ENCODE measurements around the gene TPGS2.
"Not testable (repeated sequence)": the region's sequence is repeated elsewhere in the genome, so short reads cannot be mapped to it uniquely, and the experiment has no call there.

Gene TPGS2, protein sequence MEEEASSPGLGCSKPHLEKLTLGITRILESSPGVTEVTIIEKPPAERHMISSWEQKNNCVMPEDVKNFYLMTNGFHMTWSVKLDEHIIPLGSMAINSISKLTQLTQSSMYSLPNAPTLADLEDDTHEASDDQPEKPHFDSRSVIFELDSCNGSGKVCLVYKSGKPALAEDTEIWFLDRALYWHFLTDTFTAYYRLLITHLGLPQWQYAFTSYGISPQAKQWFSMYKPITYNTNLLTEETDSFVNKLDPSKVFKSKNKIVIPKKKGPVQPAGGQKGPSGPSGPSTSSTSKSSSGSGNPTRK

DNA sequence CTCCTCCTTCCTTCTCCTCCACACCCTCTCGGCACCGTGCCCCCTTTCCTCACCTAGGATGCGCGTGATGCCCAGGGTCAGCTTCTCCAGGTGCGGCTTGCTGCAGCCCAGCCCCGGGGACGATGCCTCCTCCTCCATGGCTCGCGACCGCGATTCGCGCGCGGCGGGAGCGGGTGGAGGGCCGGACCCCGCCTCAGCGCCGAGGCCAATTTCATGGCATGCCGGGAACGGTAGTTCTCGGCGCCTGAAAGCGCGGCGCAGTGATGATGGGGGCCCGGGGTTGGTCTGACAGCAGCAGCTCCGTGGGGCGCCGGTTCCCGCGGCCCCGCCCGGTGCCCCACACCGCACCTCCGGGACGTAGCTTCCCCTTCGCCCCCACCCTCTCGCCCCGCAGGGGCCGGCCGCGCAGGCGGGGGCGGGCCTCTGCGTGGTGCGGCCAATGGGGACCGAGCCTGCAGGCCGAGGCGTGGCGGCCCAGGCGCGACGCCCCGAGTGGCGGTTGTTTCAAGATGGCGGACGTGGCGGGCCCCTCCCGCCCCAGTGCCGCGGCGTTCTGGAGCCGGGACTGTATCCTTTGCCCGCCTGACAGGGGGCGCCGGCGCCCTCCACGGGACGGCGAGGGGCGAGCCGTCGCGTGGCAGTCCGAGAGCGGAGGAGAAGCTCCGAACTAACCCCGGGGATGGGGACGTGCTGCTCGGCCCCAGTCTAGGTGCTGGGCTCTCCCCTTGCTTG lies at the start of gene TPGS2, which contains the start of gene KIAA1328:
Gene TPGS2 (minus strand): TSS at position 373 of the 732 bp plus-strand sequence. CDS start 235 bp downstream, at position 138.
Gene KIAA1328 (plus strand): TSS at position 498 of the 732 bp plus-strand sequence. CDS start 12 bp downstream, at position 510.
- DNase-seq: peak; percentile 88

GRCh38 chr18:36873826-36874225 lies 45.0 kb upstream of the TPGS2 start:
- DNase-seq: not testable (repeated sequence)

DNA sequence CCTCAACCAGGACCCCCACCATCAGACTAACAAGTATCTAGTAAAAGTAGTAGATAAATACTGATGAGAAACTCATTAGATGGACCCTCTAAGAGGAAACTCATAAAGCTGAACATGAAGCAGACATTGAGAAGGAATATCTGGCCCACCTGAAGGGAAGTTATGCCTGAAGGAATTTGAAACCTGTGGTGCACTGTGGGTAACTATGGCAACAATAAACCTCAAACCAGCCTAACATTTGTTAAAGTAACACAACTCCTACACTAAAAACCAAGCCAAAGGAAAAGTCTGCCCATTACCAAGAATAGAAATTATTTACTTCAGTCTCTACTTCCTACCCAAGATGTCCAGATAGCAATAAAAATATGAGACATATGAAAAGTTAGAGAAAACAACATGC lies 43.5 kb upstream of the TPGS2 start:
- no peak for DNase-seq

DNA sequence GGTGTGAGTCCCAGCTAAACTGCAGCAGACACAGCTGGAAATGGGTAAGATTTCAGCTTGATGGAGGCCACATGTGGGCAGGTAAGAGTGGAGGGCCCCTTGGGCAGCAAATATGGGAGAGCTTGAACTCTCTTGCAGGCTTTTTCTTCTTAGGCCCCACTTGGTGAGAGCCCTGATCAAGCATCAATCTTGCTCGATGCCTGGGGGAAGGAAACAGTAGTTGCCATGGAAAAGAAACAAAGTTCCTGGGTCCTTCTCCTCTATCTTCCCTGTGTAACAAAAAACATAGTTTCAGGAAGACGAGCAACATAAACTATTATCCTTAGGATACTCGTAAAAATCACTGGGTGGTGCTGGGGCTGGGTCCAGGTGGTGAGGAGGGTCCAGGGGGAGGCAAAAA lies 43.0 kb upstream of the TPGS2 start:
- no peak for DNase-seq

DNA sequence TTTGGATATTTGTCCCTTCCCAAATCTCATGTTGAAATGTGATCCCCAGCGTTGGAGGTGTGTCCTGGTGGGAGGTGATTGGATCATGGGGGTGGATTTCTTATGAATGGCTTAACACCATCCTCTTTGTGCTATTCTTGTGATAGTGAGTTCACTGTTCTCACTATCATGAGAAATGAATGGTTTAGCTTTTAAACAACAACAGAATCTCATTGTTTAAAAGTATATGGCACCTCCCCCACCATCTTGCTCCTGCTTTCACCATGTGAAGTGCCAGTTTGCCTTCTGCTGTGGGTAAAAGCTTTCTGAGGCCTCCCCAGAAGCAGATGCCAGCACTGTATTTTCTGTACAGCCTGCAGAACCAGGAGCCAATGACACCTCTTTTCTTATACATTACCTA lies 38.3 kb upstream of the TPGS2 start:
- no peak for DNase-seq

- no peak for DNase-seq
Measured at GRCh38 chr18:36862182-36862581, 33.4 kb upstream of the TPGS2 start.

DNA sequence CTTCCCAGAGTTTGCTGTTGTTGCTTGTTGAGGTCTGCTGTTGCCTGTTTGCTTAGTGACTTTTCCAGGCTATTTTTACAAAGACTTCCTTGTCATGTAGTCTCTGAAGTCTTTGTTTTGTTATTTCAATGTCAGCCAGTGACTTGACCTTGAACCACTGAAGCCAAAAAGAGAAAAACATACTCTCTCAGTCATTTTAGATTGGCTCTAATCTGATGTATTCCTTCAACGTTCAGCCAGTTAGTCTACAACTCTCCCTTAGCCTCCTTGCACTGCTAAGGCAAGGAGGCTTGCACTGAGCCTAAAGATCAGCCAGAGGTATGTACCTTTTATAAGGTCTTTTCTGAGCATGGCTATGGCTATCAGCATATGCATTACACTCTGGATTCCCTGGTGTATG lies 28.0 kb upstream of the TPGS2 start:
- no peak for DNase-seq

- DNase-seq: no peak
Measured at GRCh38 chr18:36851202-36851590, 22.4 kb upstream of the TPGS2 start.

GRCh38 chr18:36850527-36851201 lies 21.9 kb upstream of the TPGS2 start:
- peak; percentile 93 for DNase-seq

- peak; percentile 92 for DNase-seq
Measured at GRCh38 chr18:36849288-36850006, 20.6 kb upstream of the TPGS2 start.

GRCh38 chr18:36848609-36849008 lies 19.8 kb upstream of the TPGS2 start:
- DNase-seq: no peak

DNA sequence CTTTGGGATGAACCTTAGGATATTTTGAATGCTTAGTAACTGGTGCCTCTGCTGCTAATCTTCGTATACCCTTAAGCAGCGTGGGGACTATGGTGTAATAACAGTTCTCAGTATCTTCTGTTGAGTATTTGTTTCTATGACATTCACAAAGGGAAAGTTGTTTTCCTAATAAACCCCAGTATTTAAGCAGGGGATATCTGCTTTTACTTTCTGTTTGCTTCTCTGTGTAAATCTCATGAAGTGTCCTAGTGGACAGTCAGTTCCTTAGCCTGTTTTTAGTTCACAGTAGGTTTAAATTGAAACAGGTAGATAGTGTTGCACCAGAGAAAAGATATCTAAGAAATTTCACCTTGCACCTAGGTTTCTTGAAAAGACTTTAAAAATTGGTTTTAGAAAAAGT lies 15.0 kb upstream of the TPGS2 start:
- DNase-seq: no peak

DNA sequence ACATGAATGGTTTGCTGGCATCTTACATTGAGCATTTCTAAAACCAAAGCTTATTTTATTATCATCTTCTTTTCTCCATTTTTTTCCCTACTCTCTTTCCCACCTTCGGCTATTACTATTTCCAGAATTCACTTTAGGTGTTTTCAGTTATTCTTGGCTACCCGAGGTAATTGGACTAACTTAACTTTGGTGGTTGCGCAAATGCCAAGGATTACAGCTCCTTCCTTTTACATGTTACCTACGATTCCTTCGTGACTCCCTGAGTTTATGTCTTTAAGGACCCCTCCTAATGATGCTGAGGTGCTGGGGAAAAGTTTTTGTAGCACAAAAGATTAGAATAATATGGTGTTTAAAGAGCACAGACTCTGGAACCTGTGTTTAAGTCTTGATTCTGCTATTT lies 14.4 kb upstream of the TPGS2 start:
- no peak for DNase-seq

DNA sequence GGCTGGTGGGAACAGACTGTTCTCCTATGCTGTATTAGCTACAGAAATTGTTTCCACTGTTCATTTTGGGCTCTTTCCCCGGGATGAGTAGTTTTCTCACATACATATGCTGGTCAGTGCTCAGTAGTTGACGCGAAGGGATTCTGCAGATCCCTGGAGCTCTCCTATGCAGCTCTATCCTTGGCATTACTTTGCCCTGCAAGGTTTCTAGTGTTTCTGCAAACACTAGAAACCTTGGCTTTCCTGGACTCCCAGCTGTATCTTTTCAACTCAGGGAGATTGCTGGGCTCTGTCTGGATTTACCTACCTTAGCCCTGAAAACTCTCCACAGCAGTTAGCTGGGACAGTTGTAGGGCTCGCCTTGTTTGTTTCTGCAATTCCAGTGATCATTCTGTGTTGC lies 11.0 kb upstream of the TPGS2 start:
- no peak for DNase-seq

DNA sequence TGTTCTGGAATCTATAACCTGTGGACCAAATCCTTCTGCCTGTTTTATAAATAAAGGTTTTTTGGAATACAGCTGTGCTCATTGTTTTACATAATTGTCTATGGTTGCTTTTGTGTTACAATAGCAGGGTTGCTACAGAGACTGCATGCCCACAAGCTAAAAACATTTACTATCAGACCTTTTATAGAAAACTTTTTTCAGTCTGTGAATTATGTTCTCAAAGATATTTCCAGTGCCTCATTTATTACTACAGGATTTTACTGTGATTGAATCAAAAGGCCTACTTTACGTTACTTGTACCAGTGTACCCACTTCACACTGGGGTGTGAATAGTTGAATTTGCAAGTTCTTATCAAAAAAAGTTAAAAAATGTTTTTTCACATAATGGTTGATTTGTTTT lies 7.1 kb upstream of the TPGS2 start:
- DNase-seq: no peak

- DNase-seq: no peak
Measured at GRCh38 chr18:36833120-36833519, 4.3 kb upstream of the TPGS2 start.

DNA sequence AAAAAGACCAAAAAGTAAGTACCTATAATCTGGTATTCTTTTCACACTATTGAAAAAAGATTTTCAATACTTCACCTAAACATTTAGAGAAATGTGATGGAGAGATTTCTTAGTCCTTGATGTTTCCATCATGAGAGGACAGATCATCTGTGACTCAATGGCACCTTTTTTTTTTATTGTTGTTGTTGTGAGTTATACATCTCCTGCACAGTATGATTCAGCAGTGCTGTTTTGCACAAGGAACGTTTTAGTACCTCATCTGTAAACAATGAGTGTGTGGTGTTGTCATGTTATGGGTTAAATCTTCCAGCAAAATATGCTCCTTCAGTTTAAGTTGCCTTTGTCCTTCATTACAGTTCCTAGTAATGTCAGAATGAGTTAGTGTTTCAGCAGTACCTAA lies 2.3 kb upstream of the TPGS2 start:
- DNase-seq: no peak

DNA sequence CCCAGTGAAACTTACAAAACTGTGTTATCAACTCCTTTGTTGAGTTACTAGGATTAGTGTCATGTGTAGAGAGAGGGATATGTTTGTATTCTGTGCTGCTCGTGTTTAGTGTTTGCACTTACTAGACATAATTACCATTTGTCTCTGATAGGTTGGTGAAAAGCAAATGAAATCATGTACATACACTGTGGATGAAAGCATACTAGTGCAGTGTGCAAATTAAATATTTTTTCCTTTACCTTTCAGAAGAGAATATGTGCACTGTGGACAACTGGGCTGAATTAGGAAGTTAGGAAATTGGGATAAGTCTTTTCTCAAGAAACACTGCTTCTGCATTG lies 1.3 kb upstream of the TPGS2 start:
- no peak for DNase-seq

DNA sequence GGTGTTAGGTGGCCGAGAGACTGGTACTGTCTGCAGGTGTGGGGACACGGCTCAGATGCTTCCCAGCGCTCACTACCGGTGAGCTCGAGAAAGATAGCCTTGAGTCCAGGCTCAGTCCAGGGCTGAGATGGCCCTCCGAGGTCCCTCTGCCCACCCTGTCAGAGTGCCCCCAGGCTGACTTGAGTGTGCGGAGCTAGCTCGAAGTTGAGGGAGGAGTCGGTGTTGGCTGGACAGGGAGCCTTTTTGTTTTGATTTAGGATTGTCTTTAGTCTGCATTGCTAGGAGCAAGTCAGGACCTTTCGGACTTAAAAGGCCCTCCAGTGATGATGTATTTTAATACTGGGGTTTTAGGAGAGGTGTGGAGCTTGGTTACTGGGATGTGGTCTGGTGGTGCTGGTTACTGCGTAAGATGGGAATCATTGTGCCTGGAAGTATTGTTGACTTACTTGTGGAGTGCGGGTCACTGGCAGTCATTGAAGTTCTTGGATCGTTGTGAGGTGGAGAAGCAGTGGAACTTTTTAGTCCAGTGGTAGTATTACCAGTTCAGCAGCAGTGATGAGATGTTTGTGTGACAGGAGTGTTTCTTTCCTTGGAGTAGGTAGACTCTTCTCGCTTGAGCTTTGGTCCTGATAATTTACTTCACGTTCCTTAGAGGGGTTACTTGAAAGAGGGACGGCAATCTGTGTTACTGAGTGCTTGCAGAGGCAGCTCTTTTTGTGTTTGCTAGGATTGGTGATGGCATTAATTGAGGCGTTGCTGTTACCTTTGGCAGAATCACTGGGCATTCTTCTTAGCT lies 758 bp upstream of the TPGS2 start:
- no peak for DNase-seq

GRCh38 chr18:36828157-36828629 lies 609 bp downstream of the TPGS2 start:
- DNase-seq: peak; percentile 62

- no peak for DNase-seq
Measured at GRCh38 chr18:36826556-36826955, 2.2 kb downstream of the TPGS2 start.

DNA sequence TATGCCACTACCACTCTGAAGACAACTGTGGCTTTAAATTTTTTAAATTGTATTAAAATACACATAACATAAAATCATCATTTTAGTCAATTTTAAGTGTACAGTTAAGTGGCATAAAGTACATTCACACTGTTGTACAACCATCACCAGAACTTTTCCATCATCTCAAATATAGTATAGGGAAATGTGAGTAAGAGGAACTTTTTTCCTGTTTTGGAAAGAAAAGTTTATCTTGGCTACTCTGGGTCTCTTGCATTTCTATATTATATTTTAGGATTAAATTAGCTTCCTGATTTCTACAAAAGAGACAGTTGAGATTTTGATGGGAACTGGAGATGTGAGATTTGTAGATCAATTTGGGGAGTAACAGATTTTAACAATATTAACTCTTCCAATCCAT lies 3.3 kb downstream of the TPGS2 start:
- no peak for DNase-seq
